ENCODE measurements around the gene ESRP2.

ESRP2 gene

GRCh38 chr16:68269793-68270192, 33.9 kb upstream of the ESRP2 start:
- peaks cover 58% of the 10 kb centered on the region for H3K4me1 ChIP-seq (ENCODE audit: low read length)
- H3K9ac ChIP-seq (ENCODE audit: low read length), result no peak overlapping the region
- no peak overlapping the region for H2AFZ ChIP-seq (ENCODE audit: low read length)
- no peaks in the 10 kb centered on the region for H3K9me3 ChIP-seq (replicated peaks; ENCODE audit: insufficient read depth, low read length)
- H4K20me1 ChIP-seq (ENCODE audit: insufficient read depth, low read length), result no peaks in the 10 kb centered on the region
- TF ChIP-seq EZH2phosphoT487 (IDR thresholded peaks at IDR 0.05; ENCODE audit: low read length) (no peak), EZH2 (optimal IDR thresholded peaks at IDR 0.05; ENCODE audit: low read depth, low read length) (no peak)
- TF ChIP-seq, protein P1, sequence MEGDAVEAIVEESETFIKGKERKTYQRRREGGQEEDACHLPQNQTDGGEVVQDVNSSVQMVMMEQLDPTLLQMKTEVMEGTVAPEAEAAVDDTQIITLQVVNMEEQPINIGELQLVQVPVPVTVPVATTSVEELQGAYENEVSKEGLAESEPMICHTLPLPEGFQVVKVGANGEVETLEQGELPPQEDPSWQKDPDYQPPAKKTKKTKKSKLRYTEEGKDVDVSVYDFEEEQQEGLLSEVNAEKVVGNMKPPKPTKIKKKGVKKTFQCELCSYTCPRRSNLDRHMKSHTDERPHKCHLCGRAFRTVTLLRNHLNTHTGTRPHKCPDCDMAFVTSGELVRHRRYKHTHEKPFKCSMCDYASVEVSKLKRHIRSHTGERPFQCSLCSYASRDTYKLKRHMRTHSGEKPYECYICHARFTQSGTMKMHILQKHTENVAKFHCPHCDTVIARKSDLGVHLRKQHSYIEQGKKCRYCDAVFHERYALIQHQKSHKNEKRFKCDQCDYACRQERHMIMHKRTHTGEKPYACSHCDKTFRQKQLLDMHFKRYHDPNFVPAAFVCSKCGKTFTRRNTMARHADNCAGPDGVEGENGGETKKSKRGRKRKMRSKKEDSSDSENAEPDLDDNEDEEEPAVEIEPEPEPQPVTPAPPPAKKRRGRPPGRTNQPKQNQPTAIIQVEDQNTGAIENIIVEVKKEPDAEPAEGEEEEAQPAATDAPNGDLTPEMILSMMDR (IDR thresholded peaks at IDR 0.05; ENCODE audit: low read length), result no peak
- H3F3A ChIP-seq (ENCODE audit: insufficient read depth, low read length), result peaks cover 48% of the 10 kb centered on the region
- H3K9me2 ChIP-seq (replicated peaks; ENCODE audit: insufficient read depth, low read length), result no peaks in the 10 kb centered on the region
- H3K27me3 ChIP-seq (replicated peaks; ENCODE audit: insufficient read depth, low read length), result no peaks in the 10 kb centered on the region
- H3K4me3 ChIP-seq (ENCODE audit: low read length), result no peak overlapping the region
- H3K27ac ChIP-seq (ENCODE audit: low read length), result peak overlapping the region; percentile 79; the same call in 1 of the 2 replicates
- no peak overlapping the region for H3K4me2 ChIP-seq (ENCODE audit: low read depth, low read length)
- DNase-seq, result no peak
- 0 out of 2 replicates have a peak, but pooled peaks cover 5% of the 10 kb centered on the region for H3K36me3 ChIP-seq (replicated peaks; ENCODE audit: insufficient read depth, low read length)
- peaks cover 95% of the 10 kb centered on the region for H3K79me2 ChIP-seq (ENCODE audit: low read length)

DNA sequence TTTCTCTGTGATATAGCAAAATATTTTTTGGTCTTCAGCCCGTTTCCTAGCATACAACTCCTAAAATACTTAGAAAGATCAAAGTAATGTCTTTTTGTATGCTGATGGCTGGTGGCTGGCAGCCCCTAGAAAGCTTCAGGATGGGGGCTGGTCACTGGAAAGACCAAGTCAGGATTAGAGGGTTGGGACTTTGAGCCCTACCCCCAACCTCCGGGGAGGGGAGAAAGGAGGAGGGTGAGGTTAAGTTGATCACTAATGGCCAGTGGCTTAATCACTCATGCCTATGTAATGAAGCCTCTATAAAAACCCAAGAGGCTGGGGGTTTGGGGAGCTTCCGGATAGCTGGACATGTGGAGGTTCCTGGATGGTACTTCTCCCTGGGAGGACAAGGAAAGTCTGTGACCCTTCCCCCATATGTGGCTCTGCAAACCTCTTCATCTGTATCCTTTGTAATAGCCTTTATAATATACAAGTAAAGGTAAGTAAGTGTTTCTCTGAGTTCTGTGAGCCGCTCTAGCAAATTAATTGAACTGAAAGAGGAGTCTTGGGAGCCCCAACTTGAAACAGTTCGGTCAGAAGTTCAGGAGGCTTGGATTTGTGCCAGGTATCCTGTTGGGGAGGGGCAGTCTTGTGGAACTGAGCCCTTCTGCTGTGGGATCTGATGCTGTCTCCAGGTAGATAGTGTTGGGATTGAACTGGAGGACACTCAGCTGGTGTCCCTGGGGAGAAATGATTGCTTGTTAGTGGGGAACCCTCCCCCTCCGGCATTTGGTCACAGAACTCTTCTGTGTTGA, 31.9 kb upstream of the ESRP2 start:
- H3K36me3 ChIP-seq (replicated peaks; ENCODE audit: insufficient read depth, low read length), result 0 out of 2 replicates have a peak, but pooled peaks cover 5% of the 10 kb centered on the region
- peaks cover 38% of the 10 kb centered on the region for H3F3A ChIP-seq (ENCODE audit: insufficient read depth, low read length)
- peaks cover 48% of the 10 kb centered on the region for H3K4me1 ChIP-seq (ENCODE audit: low read length)
- DNase-seq, result no peak
- no peak overlapping the region for H2AFZ ChIP-seq (ENCODE audit: low read length)
- TF ChIP-seq EZH2phosphoT487 (IDR thresholded peaks at IDR 0.05; ENCODE audit: low read length) (no peak), EZH2 (optimal IDR thresholded peaks at IDR 0.05; ENCODE audit: low read depth, low read length) (no peak)
- TF ChIP-seq, protein P1 (IDR thresholded peaks at IDR 0.05; ENCODE audit: low read length), result no peak
- H3K9ac ChIP-seq (ENCODE audit: low read length), result no peak overlapping the region
- H3K27ac ChIP-seq (ENCODE audit: low read length), result no peak overlapping the region
- H4K20me1 ChIP-seq (ENCODE audit: insufficient read depth, low read length), result no peaks in the 10 kb centered on the region
- no peak overlapping the region for H3K4me3 ChIP-seq (ENCODE audit: low read length)
- H3K9me3 ChIP-seq (replicated peaks; ENCODE audit: insufficient read depth, low read length), result no peaks in the 10 kb centered on the region
- H3K27me3 ChIP-seq (replicated peaks; ENCODE audit: insufficient read depth, low read length), result no peaks in the 10 kb centered on the region
- H3K79me2 ChIP-seq (ENCODE audit: low read length), result peaks cover 93% of the 10 kb centered on the region
- H3K4me2 ChIP-seq (ENCODE audit: low read depth, low read length), result no peak overlapping the region
- no peaks in the 10 kb centered on the region for H3K9me2 ChIP-seq (replicated peaks; ENCODE audit: insufficient read depth, low read length)

- peaks cover 27% of the 10 kb centered on the region for H3F3A ChIP-seq (ENCODE audit: insufficient read depth, low read length)
- peak overlapping the region; percentile 89 for H3K9ac ChIP-seq (ENCODE audit: low read length)
- peak overlapping the region; percentile 72 for H3K4me2 ChIP-seq (ENCODE audit: low read depth, low read length)
- peak overlapping the region; percentile 70 for H3K27ac ChIP-seq (ENCODE audit: low read length)
- H3K79me2 ChIP-seq (ENCODE audit: low read length), result peaks cover 89% of the 10 kb centered on the region
- H4K20me1 ChIP-seq (ENCODE audit: insufficient read depth, low read length), result no peaks in the 10 kb centered on the region
- H3K4me1 ChIP-seq (ENCODE audit: low read length), result peaks cover 42% of the 10 kb centered on the region
- H3K9me2 ChIP-seq (replicated peaks; ENCODE audit: insufficient read depth, low read length), result no peaks in the 10 kb centered on the region
- H3K4me3 ChIP-seq (ENCODE audit: low read length), result peak overlapping the region; percentile 94
- no peaks in the 10 kb centered on the region for H3K27me3 ChIP-seq (replicated peaks; ENCODE audit: insufficient read depth, low read length)
- TF ChIP-seq EZH2phosphoT487 (IDR thresholded peaks at IDR 0.05; ENCODE audit: low read length) (no peak), EZH2 (optimal IDR thresholded peaks at IDR 0.05; ENCODE audit: low read depth, low read length) (no peak)
- TF ChIP-seq, protein P1 (IDR thresholded peaks at IDR 0.05; ENCODE audit: low read length), result no peak
- no peaks in the 10 kb centered on the region for H3K9me3 ChIP-seq (replicated peaks; ENCODE audit: insufficient read depth, low read length)
- peak; percentile 39 for DNase-seq
- H2AFZ ChIP-seq (ENCODE audit: low read length), result peak overlapping the region; percentile 61; the same call in 1 of the 2 replicates
- 0 out of 2 replicates have a peak, but pooled peaks cover 5% of the 10 kb centered on the region for H3K36me3 ChIP-seq (replicated peaks; ENCODE audit: insufficient read depth, low read length)
Measured at GRCh38 chr16:68265078-68265920, 29.4 kb upstream of the ESRP2 start.

Data from MM.1S (cell line).